Stomach (tissue), 4 donors: ENCODE results near the gene GRAMD1A.

Experiments used
- CTCF ChIP-seq, 7 experiments: fragments of 450-650 bp in 4 of 7; fragments of 200-600 bp in 3 of 7; sonication (generic) in 3 of 7; IDR thresholded peaks; one replicate each; pipeline ENCODE4 v1.5.1; 2016 to 2019; ENCODE audit warnings: antibody characterized with exemption in 7 of 7, control low read depth in 2 of 7, mild to moderate bottlenecking in 1 of 7
- POLR2A ChIP-seq, 4 donors: fragments of 450-650 bp; IDR thresholded peaks; one replicate each; pipeline ENCODE4 v1.6.1; 2016; ENCODE audit warnings: antibody characterized with exemption in 4 of 4, control low read depth in 2 of 4, mild to moderate bottlenecking in 1 of 4, moderate library complexity in 1 of 4

- no peak for TF ChIP-seq POLR2A (IDR thresholded peaks at IDR 0.05)
- TF ChIP-seq CTCF (IDR thresholded peaks at IDR 0.05): no peak
Observed at GRCh38 chr19:35040826-35041547, 40.9 kb downstream of the GRAMD1A start.
